ENCODE data around the gene C1QTNF8.

DNA sequence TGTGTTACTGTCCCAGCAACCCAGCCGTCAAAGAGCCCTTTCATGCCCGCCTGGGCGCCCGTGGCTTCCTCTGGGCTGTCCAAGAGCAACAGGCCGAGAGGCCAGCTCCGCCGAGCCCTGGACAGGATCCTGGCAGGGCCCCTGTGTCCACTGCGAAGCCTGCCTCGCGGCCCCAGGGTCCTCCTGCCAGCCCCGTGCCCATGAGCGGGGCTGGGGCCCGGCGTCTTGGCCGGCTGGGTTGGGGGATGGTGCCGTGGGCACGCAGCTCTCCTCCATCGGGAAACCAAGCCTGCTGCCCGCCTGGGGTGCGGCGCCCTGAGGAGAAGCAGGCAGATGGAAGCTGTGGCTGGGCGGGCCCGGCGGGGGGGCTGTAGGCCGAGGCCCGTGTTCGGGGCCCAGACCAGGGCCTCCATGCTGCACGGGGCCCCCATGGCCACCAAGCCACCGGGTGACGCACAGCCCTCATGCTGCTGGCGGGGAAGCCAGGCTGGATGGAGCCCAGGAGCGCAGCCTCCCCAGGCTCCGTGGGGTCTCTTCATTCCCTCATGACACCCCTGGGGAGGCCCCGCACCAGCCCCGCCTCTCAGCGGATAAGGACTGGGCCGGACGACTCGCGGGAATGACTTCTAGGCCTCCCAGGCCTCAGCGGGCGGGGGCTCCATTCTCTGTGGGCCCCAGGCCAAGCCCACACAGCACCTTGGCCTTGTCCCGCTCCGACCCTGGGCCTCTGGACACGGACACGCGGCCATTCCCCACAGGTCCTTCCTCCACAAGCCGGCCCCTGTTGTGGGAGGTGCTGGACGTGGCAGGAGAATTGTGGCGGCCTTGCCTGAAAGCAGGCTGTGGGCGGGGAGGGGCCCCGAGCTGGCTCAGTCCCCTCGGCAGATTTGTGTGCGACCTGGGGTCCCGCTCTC, at the start of gene C1QTNF8:
- no peak for TF ChIP-seq CTCF (IDR thresholded peaks at IDR 0.05)
- no peak for TF ChIP-seq EZH2 (IDR thresholded peaks at IDR 0.05)
- TF ChIP-seq EZH2phosphoT487 (IDR thresholded peaks at IDR 0.05), result no peak

Measured in neural progenitor cell (in vitro differentiated cells).